SU-DHL-6 (cell line): Measurements from ENCODE around the gene YPEL1.
"Not testable (repeated sequence)": the region's sequence is repeated elsewhere in the genome, so short reads cannot be mapped to it uniquely, and the experiment has no call there.

Source experiments
- H2AFZ ChIP-seq: fragments of 200-600 bp; sonication (generic); 2 replicates; pipeline ENCODE4 v1.6.1; 2014; ENCODE audit warnings: low read depth, mild to moderate bottlenecking, moderate library complexity, mixed read lengths, antibody characterized with exemption, low read length; ENCODE audit not compliant: severe bottlenecking
- H3F3A ChIP-seq: fragments of 200-600 bp; shearing (Covaris generic); 2 replicates; pipeline ENCODE4 v1.6.0; 2016; ENCODE audit warnings: antibody characterized with exemption, mild to moderate bottlenecking; ENCODE audit not compliant: insufficient read depth
- H3K27ac ChIP-seq: fragments of 200-600 bp; sonication (generic); 2 replicates; pipeline ENCODE4 v1.5.1; 2016; ENCODE audit warnings: low read depth, mild to moderate bottlenecking, low read length, moderate library complexity, mixed read lengths
- H3K27me3 ChIP-seq: fragments of 200-600 bp; sonication (generic), shearing (Covaris generic); 2 replicates; pipeline ENCODE4 v1.6.0; 2014; ENCODE audit warnings: mild to moderate bottlenecking, low read length
- H3K36me3 ChIP-seq: fragments of 200-600 bp; sonication (generic); 2 replicates; pipeline ENCODE4 v1.6.1; 2014; ENCODE audit warnings: mild to moderate bottlenecking, low read length, mixed read lengths
- H3K4me2 ChIP-seq: fragments of 300-600, 200-600 bp; shearing (Covaris generic), sonication (generic); 2 replicates; pipeline ENCODE4 v1.6.0; 2014; ENCODE audit warnings: low read length, low read depth, mild to moderate bottlenecking; ENCODE audit not compliant: poor library complexity, severe bottlenecking
- H3K4me3 ChIP-seq: fragments of 200-600 bp; sonication (generic); 2 replicates; pipeline ENCODE4 v1.5.1; 2014; ENCODE audit warnings: antibody characterized with exemption, low read length, mild to moderate bottlenecking, mixed read lengths; ENCODE audit not compliant: insufficient read depth, poor library complexity, severe bottlenecking
- H3K79me2 ChIP-seq: fragments of 200-600 bp; sonication (generic); 2 replicates; pipeline ENCODE4 v1.6.1; 2014; ENCODE audit warnings: mild to moderate bottlenecking, low read length, moderate library complexity; ENCODE audit not compliant: insufficient read depth
- H3K9ac ChIP-seq: fragments of 200-600 bp; sonication (generic); 2 replicates; pipeline ENCODE4 v1.7.0; 2014; ENCODE audit warnings: mild to moderate bottlenecking, low read length
- H3K9me2 ChIP-seq: fragments of 200-600 bp; sonication (generic); replicated peaks from 2 replicates; pipeline ENCODE4 v1.6.1; 2014; ENCODE audit warnings: low read length; ENCODE audit not compliant: insufficient read depth
- H3K9me3 ChIP-seq: fragments of 200-600 bp; sonication (generic); 2 replicates; pipeline ENCODE4 v1.6.1; 2014; ENCODE audit warnings: low read length, mixed read lengths; ENCODE audit not compliant: insufficient read depth
- H4K20me1 ChIP-seq: fragments of 200-600 bp; sonication (generic); 2 replicates; pipeline ENCODE4 v1.6.1; 2014; ENCODE audit warnings: low read depth, mild to moderate bottlenecking, antibody characterized with exemption, low read length, moderate library complexity, mixed read lengths
- EZH2phosphoT487 ChIP-seq: fragments of 200-600 bp; sonication (generic), shearing (Covaris generic); conservative IDR thresholded peaks from 2 replicates; pipeline ENCODE4 v1.6.1; 2018; ENCODE audit warnings: mild to moderate bottlenecking, antibody characterized with exemption, low read length, moderate library complexity, mixed read lengths
- TF ChIP-seq, protein P1 (sequence below): fragments of 200-600 bp; sonication (generic); IDR thresholded peaks from one replicate; pipeline ENCODE4 v1.5.1; 2017; ENCODE audit warnings: antibody characterized with exemption, mild to moderate bottlenecking, low read length, moderate library complexity; ENCODE audit not compliant: insufficient read depth, poor library complexity, severe bottlenecking

YPEL1 gene

DNA sequence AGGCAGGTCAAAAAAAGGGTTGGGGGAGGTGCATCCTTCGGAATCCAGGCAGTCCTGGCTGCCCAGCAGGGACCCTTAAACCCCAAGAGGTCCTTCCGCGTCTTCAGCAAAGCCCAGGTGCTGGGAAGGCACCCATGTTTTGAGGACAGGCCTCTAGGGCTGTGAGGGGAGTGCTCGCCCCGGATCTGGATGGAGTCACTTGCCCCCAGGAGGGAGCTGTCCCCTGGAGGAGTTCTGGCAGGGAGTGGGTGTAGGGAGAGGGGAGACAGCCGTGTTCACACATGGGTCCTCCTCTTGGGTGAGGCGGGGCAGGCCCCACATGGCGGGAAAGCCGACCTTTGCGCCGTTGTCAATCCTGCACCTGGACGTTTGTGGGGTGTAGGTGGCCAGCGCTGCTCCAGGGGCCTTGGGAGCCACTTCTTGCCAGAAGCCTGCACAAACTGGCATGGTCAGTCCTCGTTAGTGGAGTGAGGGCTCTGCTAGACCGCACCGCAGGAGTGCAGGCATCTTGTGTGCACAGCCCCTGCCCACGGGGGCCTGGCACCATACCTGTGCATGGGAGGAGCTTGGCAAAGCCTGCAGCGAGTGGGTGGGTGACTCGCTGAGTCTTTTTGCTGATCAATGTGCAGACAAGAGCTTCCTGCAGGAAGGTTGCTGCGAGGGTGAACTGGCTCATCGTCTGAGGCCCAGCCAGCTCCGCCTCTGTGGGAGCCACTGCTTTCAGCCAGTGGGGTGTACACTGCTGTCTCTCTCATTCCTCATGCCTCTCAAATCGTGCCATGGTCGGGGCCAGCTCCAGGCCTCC is 53.8 kb downstream of the YPEL1 start:
- Histone ChIP-seq H3K36me3 (no peaks in the 10 kb centered on the region), H3K27me3 (no peaks in the 10 kb centered on the region), H3K79me2 (no peaks in the 10 kb centered on the region), H3K4me3 (no peak overlapping the region), H3K9me2 (no peaks in the 10 kb centered on the region), H3K27ac (no peak overlapping the region), H3F3A (no peaks in the 10 kb centered on the region), H2AFZ (no peak overlapping the region), H3K4me2 (no peak overlapping the region), H4K20me1 (no peaks in the 10 kb centered on the region), H3K9me3 (no peaks in the 10 kb centered on the region), H3K9ac (no peak overlapping the region)
- TF ChIP-seq, protein P1, sequence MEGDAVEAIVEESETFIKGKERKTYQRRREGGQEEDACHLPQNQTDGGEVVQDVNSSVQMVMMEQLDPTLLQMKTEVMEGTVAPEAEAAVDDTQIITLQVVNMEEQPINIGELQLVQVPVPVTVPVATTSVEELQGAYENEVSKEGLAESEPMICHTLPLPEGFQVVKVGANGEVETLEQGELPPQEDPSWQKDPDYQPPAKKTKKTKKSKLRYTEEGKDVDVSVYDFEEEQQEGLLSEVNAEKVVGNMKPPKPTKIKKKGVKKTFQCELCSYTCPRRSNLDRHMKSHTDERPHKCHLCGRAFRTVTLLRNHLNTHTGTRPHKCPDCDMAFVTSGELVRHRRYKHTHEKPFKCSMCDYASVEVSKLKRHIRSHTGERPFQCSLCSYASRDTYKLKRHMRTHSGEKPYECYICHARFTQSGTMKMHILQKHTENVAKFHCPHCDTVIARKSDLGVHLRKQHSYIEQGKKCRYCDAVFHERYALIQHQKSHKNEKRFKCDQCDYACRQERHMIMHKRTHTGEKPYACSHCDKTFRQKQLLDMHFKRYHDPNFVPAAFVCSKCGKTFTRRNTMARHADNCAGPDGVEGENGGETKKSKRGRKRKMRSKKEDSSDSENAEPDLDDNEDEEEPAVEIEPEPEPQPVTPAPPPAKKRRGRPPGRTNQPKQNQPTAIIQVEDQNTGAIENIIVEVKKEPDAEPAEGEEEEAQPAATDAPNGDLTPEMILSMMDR = no peak
- no peak for TF ChIP-seq EZH2phosphoT487

DNA sequence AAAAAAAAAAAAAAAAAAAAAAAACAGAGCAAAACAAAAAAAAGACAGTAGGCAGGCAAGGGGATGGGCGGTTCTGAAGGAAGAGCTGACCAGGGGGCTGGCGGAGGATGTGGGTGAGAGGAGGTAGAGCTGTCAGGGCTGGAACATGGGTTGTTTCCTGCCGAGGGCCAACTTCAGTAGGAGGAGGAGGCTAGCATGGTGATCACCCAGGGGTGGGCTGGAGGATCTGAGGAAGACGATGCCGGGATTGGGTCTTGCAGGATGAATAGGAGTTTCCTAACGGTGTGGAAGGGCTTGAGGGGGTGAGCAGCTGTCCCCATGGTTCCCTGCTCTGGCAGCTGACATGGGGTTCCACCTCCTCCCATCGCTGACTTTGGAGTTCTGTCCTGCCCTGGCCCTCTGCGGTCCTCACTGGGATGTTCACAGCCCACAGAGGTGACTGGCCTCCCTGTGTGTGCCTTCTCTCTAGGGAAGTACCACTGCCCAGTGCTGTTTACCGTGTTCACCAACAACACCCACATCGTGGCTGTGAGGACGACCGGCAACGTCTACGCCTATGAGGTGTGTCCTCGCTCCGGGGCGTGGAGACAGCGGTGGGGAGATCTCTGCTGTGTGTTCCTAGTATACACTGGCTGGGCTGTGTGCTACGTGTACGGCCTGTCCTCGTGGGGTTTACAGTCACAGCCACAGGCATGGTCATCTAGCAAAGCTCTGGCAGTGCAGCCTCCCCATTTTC is 54.6 kb downstream of the YPEL1 start:
- H3K9me3 ChIP-seq = no peaks in the 10 kb centered on the region
- no peak overlapping the region for H3K27ac ChIP-seq
- no peaks in the 10 kb centered on the region for H3K79me2 ChIP-seq
- H3F3A ChIP-seq = no peaks in the 10 kb centered on the region
- H3K27me3 ChIP-seq = no peaks in the 10 kb centered on the region
- TF ChIP-seq, protein P1 = no peak
- no peak for TF ChIP-seq EZH2phosphoT487
- H3K4me3 ChIP-seq = no peak overlapping the region
- no peak overlapping the region for H2AFZ ChIP-seq
- H3K4me2 ChIP-seq = no peak overlapping the region
- H3K9ac ChIP-seq = no peak overlapping the region
- no peaks in the 10 kb centered on the region for H3K36me3 ChIP-seq
- H3K9me2 ChIP-seq = no peaks in the 10 kb centered on the region
- H4K20me1 ChIP-seq = no peaks in the 10 kb centered on the region

DNA sequence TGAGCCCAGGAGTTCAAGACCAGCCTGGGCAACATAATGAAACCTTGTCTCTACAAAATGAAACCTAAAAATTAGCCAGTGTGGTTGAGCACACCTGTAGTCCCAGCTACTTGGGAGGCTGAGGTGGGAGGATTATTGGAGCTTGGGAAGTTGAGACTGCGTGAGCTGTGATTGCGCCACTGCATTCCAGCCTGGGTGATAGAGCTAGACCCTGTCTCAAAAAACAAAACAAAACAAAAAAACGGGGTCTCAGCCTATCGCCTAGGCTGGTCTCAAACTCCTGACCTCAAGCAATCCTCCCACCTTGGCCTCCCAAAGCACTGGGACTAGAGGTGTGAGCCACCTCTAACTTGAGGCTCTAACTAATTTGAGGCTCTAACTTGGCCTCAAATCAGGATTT is 56.2 kb downstream of the YPEL1 start:
- no peaks in the 10 kb centered on the region for H3K27me3 ChIP-seq
- H2AFZ ChIP-seq = no peak overlapping the region
- H3K36me3 ChIP-seq = no peaks in the 10 kb centered on the region
- no peaks in the 10 kb centered on the region for H4K20me1 ChIP-seq
- no peak overlapping the region for H3K4me2 ChIP-seq
- no peaks in the 10 kb centered on the region for H3K9me3 ChIP-seq
- no peaks in the 10 kb centered on the region for H3K79me2 ChIP-seq
- no peak for TF ChIP-seq EZH2phosphoT487
- TF ChIP-seq, protein P1 = no peak
- no peaks in the 10 kb centered on the region for H3K9me2 ChIP-seq
- H3K27ac ChIP-seq = no peak overlapping the region
- no peak overlapping the region for H3K4me3 ChIP-seq
- H3K9ac ChIP-seq = no peak overlapping the region
- no peaks in the 10 kb centered on the region for H3F3A ChIP-seq

DNA sequence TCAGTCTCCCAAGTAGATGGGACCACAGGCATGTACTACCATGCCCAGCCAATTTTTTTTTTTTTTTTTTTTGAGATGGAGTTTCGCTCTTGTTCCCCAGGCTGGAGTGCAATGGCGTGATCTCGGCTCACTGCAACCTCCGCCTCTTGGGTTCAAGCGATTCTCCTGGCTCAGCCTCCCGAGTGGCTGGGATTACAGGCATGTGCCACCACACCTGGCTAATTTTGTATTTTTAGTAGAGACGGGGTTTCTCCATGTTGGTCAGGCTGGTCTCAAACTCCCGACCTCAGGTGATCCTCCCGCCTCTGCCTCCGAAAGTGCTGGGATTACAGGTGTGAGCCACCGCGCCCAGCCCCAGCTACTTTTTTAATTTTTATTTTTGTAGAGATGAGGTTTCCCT is 56.8 kb downstream of the YPEL1 start:
- not testable (repeated sequence) for H3K4me2 ChIP-seq, H2AFZ ChIP-seq, H4K20me1 ChIP-seq, H3K9ac ChIP-seq, H3F3A ChIP-seq, H3K9me2 ChIP-seq, H3K9me3 ChIP-seq, H3K27me3 ChIP-seq, H3K4me3 ChIP-seq, H3K27ac ChIP-seq, H3K79me2 ChIP-seq, H3K36me3 ChIP-seq
